GM21825 (cell line): Measurements from ENCODE around the gene TUT1.
"Not testable (repeated sequence)": the region's sequence is repeated elsewhere in the genome, so short reads cannot be mapped to it uniquely, and the experiment has no call there.

ENCODE experiments used
- ATAC-seq: cut with Tn5 transposase; IDR thresholded peaks from one replicate; pipeline ENCODE4 v1.9.1; 2021; ENCODE audit warnings: mild to moderate bottlenecking, moderate library complexity; ENCODE audit not compliant: unreplicated experiment

Gene TUT1

GRCh38 chr11:62591448-62592145 lies at the start of gene TUT1:
TUT1 (minus strand) TSS chr11:62591523; CDS start chr11:62591485, 38 bp downstream.
- peak; percentile 85 for ATAC-seq

GRCh38 chr11:62632492-62632891 lies 41.2 kb upstream of the TUT1 start:
- ATAC-seq, result no peak

GRCh38 chr11:62627713-62628112 lies 36.4 kb upstream of the TUT1 start:
- ATAC-seq, result no peak

- ATAC-seq, result no peak
Observed at GRCh38 chr11:62622476-62623089, 31.3 kb upstream of the TUT1 start.

- peak; percentile 88 for ATAC-seq
Observed at GRCh38 chr11:62621567-62622470, 30.5 kb upstream of the TUT1 start, which contains the start of gene B3GAT3. B3GAT3 (minus strand) TSS chr11:62621986; CDS start chr11:62621947, 39 bp downstream.

GRCh38 chr11:62621027-62621566 lies 29.8 kb upstream of the TUT1 start:
- no peak for ATAC-seq

- ATAC-seq, result not testable (repeated sequence)
Observed at GRCh38 chr11:62616957-62617356, 25.6 kb upstream of the TUT1 start.

GRCh38 chr11:62615521-62615920 lies 24.2 kb upstream of the TUT1 start:
- no peak for ATAC-seq

GRCh38 chr11:62614275-62614674 lies 23.0 kb upstream of the TUT1 start:
- ATAC-seq, result no peak

GRCh38 chr11:62613291-62613778 lies 22.0 kb upstream of the TUT1 start:
- ATAC-seq, result no peak

- peak; percentile 58 for ATAC-seq
Observed at GRCh38 chr11:62612366-62613290, 21.3 kb upstream of the TUT1 start, which contains the start of the genes EML3 and ROM1. EML3 (minus strand) TSS chr11:62612775; CDS start chr11:62612457, 318 bp downstream. ROM1 (plus strand) TSS chr11:62613257; CDS start chr11:62613282, 25 bp downstream.

- ATAC-seq, result no peak
Observed at GRCh38 chr11:62611705-62612365, 20.5 kb upstream of the TUT1 start.

- ATAC-seq, result no peak
Observed at GRCh38 chr11:62610814-62611704, 19.7 kb upstream of the TUT1 start.

GRCh38 chr11:62610403-62610802 lies 19.1 kb upstream of the TUT1 start:
- ATAC-seq, result no peak

- ATAC-seq, result no peak
Observed at GRCh38 chr11:62608776-62609175, 17.5 kb upstream of the TUT1 start.

GRCh38 chr11:62607714-62608113 lies 16.4 kb upstream of the TUT1 start:
- no peak for ATAC-seq

GRCh38 chr11:62605902-62606301 lies 14.6 kb upstream of the TUT1 start:
- no peak for ATAC-seq

GRCh38 chr11:62605467-62605866 lies 14.1 kb upstream of the TUT1 start:
- no peak for ATAC-seq
